ENCODE results near the gene ANKRD13A. TPM values are rescaled to one million over a fixed set of nuclear protein-coding genes. Genes with fewer than 3 reads are reported as not detected.
"Not testable (repeated sequence)": the region's sequence is repeated elsewhere in the genome, so short reads cannot be mapped to it uniquely, and the experiment has no call there.

Gene ANKRD13A
- total RNA-seq, 1 donor from 2014 or later: 25.1 TPM

GRCh38 chr12:110050927-110051326 is 51.7 kb downstream of the ANKRD13A start:
- TF ChIP-seq, protein P1, sequence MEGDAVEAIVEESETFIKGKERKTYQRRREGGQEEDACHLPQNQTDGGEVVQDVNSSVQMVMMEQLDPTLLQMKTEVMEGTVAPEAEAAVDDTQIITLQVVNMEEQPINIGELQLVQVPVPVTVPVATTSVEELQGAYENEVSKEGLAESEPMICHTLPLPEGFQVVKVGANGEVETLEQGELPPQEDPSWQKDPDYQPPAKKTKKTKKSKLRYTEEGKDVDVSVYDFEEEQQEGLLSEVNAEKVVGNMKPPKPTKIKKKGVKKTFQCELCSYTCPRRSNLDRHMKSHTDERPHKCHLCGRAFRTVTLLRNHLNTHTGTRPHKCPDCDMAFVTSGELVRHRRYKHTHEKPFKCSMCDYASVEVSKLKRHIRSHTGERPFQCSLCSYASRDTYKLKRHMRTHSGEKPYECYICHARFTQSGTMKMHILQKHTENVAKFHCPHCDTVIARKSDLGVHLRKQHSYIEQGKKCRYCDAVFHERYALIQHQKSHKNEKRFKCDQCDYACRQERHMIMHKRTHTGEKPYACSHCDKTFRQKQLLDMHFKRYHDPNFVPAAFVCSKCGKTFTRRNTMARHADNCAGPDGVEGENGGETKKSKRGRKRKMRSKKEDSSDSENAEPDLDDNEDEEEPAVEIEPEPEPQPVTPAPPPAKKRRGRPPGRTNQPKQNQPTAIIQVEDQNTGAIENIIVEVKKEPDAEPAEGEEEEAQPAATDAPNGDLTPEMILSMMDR (IDR thresholded peaks at IDR 0.05; ENCODE audit: unreplicated experiment): no peak
- Mint-ChIP-seq H3K4me3 (no peak overlapping the region), H3K27ac (no peak overlapping the region), H3K4me1 (peaks cover 23% of the 10 kb centered on the region), H3K9me3 (no peaks in the 10 kb centered on the region), H3K36me3 (no peaks in the 10 kb centered on the region), H3K27me3 (ENCODE audit: low read depth) (no peaks in the 10 kb centered on the region)
- no peak for DNase-seq (ENCODE audit: low spot score in 2 of 2, unreplicated experiment in 2 of 2)

DNA sequence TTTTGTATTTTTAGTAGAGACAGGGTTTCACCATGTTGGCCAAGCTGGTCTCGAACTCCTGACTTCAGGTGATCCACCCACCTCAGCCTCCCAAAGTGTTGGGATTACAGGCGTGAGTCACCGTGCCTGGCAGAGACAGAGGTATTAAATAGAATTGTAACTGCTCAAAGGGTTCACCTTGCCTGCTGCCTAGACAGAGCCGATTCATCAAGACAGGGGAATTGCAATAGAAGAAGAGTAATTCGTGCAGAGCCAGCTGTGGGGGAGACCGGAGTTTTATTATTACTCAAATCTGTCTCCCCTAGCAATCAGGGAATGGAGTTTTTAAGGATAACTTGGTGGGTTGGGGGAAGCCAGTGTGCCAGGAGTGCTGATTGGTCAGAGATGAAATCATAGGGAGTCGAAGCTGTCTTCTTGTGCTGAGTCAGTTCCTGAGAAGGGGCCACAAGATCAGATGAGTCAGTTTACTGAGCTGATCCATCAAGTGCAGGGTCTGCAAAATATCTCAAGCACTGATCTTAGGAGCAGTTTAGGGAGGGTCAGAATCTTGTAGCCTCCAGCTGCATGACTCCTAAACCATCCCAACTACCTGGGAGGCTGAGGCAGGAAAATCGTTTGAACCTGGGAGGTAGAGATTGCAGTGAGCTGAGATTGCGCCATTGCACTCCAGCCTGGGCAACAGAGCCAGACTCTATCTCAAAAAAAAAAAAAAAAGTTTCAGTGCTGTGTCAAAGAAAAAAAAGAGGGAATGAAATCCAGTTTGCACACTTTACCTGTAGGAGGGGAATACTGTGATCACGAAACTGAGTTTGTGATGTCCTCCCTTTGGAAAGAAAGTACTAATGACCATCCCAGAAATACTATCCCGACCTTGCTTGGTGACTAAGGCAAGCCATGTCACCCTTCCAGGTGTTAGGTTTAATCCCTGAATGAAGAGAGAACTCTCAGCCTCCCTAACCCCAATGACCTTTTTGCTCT is 56.4 kb downstream of the ANKRD13A start:
- not testable (repeated sequence) for H3K9me3 Mint-ChIP-seq; H3K36me3 Mint-ChIP-seq; H3K4me3 Mint-ChIP-seq; H3K4me1 Mint-ChIP-seq; DNase-seq (ENCODE audit: low spot score in 2 of 2, unreplicated experiment in 2 of 2); H3K27me3 Mint-ChIP-seq (ENCODE audit: low read depth)
- H3K27ac Mint-ChIP-seq: peak overlapping the region; percentile 24

DNA sequence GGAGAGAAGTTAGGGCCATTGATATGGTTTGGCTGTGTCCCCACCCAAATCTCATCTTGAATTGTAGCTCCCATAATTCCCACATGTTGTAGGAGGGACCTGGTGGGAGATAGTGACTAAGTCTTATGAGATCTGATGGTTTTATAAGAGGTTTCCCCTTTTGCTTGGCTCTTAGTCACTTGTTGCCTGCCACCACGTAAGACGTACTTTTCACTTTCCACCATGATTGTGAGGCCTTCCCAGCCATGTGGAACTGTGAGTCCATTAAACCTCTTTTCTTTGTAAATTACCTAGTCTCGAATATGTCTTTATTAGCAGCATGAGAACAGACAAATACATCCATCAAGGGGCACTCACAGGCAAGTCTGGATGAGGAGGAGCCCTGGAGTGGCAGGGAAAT is 57.4 kb downstream of the ANKRD13A start:
- DNase-seq (ENCODE audit: low spot score in 2 of 2, unreplicated experiment in 2 of 2); H3K4me3 Mint-ChIP-seq; H3K4me1 Mint-ChIP-seq; H3K27ac Mint-ChIP-seq; H3K27me3 Mint-ChIP-seq (ENCODE audit: low read depth); H3K9me3 Mint-ChIP-seq; H3K36me3 Mint-ChIP-seq: not testable (repeated sequence)

- Mint-ChIP-seq H3K27ac (no peak overlapping the region), H3K4me1 (peaks cover 5% of the 10 kb centered on the region), H3K36me3 (no peaks in the 10 kb centered on the region)
Observed at GRCh38 chr12:110058875-110059615, 59.8 kb downstream of the ANKRD13A start.

GRCh38 chr12:110059651-110060000 is 60.4 kb downstream of the ANKRD13A start:
- no peak for DNase-seq (ENCODE audit: low spot score in 2 of 2, unreplicated experiment in 2 of 2)
- Mint-ChIP-seq H3K36me3 (no peaks in the 10 kb centered on the region), H3K27ac (no peak overlapping the region), H3K27me3 (ENCODE audit: low read depth) (peaks cover 6% of the 10 kb centered on the region), H3K9me3 (no peaks in the 10 kb centered on the region), H3K4me3 (no peak overlapping the region), H3K4me1 (peaks cover 5% of the 10 kb centered on the region)
- TF ChIP-seq, protein P1 (IDR thresholded peaks at IDR 0.05; ENCODE audit: unreplicated experiment): no peak

More at GRCh38 chr12:110058875-110059615, 59.8 kb downstream of the ANKRD13A start:
- Mint-ChIP-seq H3K4me3 (no peak overlapping the region), H3K9me3 (no peaks in the 10 kb centered on the region), H3K27me3 (ENCODE audit: low read depth) (peaks cover 6% of the 10 kb centered on the region)
- TF ChIP-seq, protein P1 (IDR thresholded peaks at IDR 0.05; ENCODE audit: unreplicated experiment): no peak
- no peak for DNase-seq (ENCODE audit: low spot score in 2 of 2, unreplicated experiment in 2 of 2)

GRCh38 chr12:110062241-110062640 is 63.0 kb downstream of the ANKRD13A start:
- DNase-seq (ENCODE audit: low spot score in 2 of 2, unreplicated experiment in 2 of 2): no peak
- Mint-ChIP-seq H3K27me3 (ENCODE audit: low read depth) (peaks cover 6% of the 10 kb centered on the region), H3K4me3 (no peak overlapping the region), H3K36me3 (no peaks in the 10 kb centered on the region), H3K4me1 (no peaks in the 10 kb centered on the region), H3K27ac (no peak overlapping the region), H3K9me3 (no peaks in the 10 kb centered on the region)
- TF ChIP-seq, protein P1 (IDR thresholded peaks at IDR 0.05; ENCODE audit: unreplicated experiment): no peak
